GM23338 (cell line): ENCODE data around the gene UVRAG.

ENCODE experiments used
- CREB1 ChIP-seq: fragments of 250-450 bp; sonication (Bioruptor Pico); IDR thresholded peaks from 2 replicates; pipeline ENCODE4 v1.5.0; 2020; ENCODE audit warnings: low read depth, mild to moderate bottlenecking, moderate library complexity
- CTCF ChIP-seq, 2 experiments: fragments of 200-600 bp in 1 of 2; sonication (generic) in 1 of 2; conservative IDR thresholded peaks; 2 replicates each; pipeline versions ENCODE4 v1.5.1 to v1.6.1; 2016 to 2017; ENCODE audit warnings: antibody characterized with exemption in 2 of 2, low read depth in 2 of 2, mild to moderate bottlenecking in 2 of 2, moderate library complexity in 1 of 2
- ETS1 ChIP-seq: IDR thresholded peaks from 2 replicates; pipeline ENCODE4 v1.6.1; 2016; ENCODE audit warnings: antibody characterized with exemption
- EZH2 ChIP-seq: fragments of 200-600 bp; sonication (generic); IDR thresholded peaks from one replicate; pipeline ENCODE4 v1.8.0; 2017; ENCODE audit warnings: antibody characterized with exemption, mild to moderate bottlenecking, low read depth; ENCODE audit not compliant: unreplicated experiment
- EZH2phosphoT487 ChIP-seq: fragments of 200-600 bp; sonication (generic); IDR thresholded peaks from one replicate; pipeline ENCODE4 v1.8.1; 2018; ENCODE audit warnings: antibody characterized with exemption; ENCODE audit not compliant: unreplicated experiment
- JUNB ChIP-seq: IDR thresholded peaks from one replicate; pipeline ENCODE4 v1.6.1; 2016; ENCODE audit warnings: antibody characterized with exemption; ENCODE audit not compliant: unreplicated experiment
- NANOG ChIP-seq: IDR thresholded peaks from 2 replicates; pipeline ENCODE4 v1.6.1; 2016; ENCODE audit warnings: antibody characterized with exemption, borderline replicate concordance
- POLR2AphosphoS5 ChIP-seq: IDR thresholded peaks from 2 replicates; pipeline ENCODE4 v1.6.1; 2016; ENCODE audit warnings: antibody characterized with exemption, low read depth
- STAT1 ChIP-seq: IDR thresholded peaks from one replicate; pipeline ENCODE4 v1.6.1; 2016; ENCODE audit warnings: antibody characterized with exemption; ENCODE audit not compliant: unreplicated experiment
- ZNF114 ChIP-seq: fragments of 250-450 bp; sonication (Bioruptor Pico); IDR thresholded peaks from 2 replicates; pipeline ENCODE4 v1.5.0; 2020; ENCODE audit warnings: mild to moderate bottlenecking, moderate library complexity
- ZNF331 ChIP-seq: fragments of 250-450 bp; sonication (Bioruptor Pico); IDR thresholded peaks from 2 replicates; pipeline ENCODE4 v1.5.0; 2020; ENCODE audit warnings: low read depth, mild to moderate bottlenecking, moderate library complexity
- ZNF462 ChIP-seq: fragments of 250-450 bp; sonication (Bioruptor Pico); IDR thresholded peaks from 2 replicates; pipeline ENCODE4 v1.5.0; 2020; ENCODE audit warnings: mild to moderate bottlenecking, moderate library complexity
- TF ChIP-seq, protein P1 (sequence below): IDR thresholded peaks from one replicate; pipeline ENCODE4 v1.6.1; 2018; ENCODE audit warnings: antibody characterized with exemption; ENCODE audit not compliant: unreplicated experiment

DNA sequence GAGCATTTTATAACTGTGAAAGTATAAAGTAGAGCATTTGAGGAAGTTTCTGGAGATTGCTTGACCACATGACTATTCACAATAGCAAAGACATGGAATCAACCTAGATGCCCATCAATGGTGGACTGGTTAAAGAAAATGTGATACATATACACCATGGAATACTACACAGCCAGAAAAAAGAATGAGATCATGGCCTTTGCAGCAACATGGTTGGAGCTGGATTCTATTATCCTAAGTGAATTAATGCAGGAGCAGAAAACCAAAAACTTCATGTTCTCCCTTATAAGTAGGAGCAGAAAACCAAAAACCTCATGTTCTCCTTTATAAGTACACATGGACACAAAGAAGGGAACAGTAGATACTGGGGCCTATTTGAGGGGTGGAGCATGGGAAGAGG is 30.3 kb downstream of the UVRAG start:
- TF ChIP-seq CTCF (conservative IDR thresholded peaks at IDR 0.05; ENCODE audit: low read depth in 2 of 2) (no peak), POLR2AphosphoS5 (no peak), EZH2 (no peak), ETS1 (no peak), NANOG (no peak), JUNB (no peak), EZH2phosphoT487 (no peak), CREB1 (CRISPR knock-in tag) (no peak), STAT1 (no peak), ZNF462 (CRISPR knock-in tag) (no peak), ZNF114 (CRISPR knock-in tag) (no peak), ZNF331 (CRISPR knock-in tag) (no peak)
- TF ChIP-seq, protein P1, sequence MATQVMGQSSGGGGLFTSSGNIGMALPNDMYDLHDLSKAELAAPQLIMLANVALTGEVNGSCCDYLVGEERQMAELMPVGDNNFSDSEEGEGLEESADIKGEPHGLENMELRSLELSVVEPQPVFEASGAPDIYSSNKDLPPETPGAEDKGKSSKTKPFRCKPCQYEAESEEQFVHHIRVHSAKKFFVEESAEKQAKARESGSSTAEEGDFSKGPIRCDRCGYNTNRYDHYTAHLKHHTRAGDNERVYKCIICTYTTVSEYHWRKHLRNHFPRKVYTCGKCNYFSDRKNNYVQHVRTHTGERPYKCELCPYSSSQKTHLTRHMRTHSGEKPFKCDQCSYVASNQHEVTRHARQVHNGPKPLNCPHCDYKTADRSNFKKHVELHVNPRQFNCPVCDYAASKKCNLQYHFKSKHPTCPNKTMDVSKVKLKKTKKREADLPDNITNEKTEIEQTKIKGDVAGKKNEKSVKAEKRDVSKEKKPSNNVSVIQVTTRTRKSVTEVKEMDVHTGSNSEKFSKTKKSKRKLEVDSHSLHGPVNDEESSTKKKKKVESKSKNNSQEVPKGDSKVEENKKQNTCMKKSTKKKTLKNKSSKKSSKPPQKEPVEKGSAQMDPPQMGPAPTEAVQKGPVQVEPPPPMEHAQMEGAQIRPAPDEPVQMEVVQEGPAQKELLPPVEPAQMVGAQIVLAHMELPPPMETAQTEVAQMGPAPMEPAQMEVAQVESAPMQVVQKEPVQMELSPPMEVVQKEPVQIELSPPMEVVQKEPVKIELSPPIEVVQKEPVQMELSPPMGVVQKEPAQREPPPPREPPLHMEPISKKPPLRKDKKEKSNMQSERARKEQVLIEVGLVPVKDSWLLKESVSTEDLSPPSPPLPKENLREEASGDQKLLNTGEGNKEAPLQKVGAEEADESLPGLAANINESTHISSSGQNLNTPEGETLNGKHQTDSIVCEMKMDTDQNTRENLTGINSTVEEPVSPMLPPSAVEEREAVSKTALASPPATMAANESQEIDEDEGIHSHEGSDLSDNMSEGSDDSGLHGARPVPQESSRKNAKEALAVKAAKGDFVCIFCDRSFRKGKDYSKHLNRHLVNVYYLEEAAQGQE, result no peak
